Vagina (tissue), 2 donors: ENCODE results near the gene TFDP2.

Experiments
- CTCF ChIP-seq, 3 experiments: fragments of 450-650 bp in 2 of 3; fragments of 200-600 bp in 1 of 3; sonication (generic) in 1 of 3; IDR thresholded peaks; one replicate each; pipeline ENCODE4 v1.5.1; 2017 to 2019; ENCODE audit warnings: antibody characterized with exemption in 3 of 3, mild to moderate bottlenecking in 2 of 3, moderate library complexity in 2 of 3
- POLR2A ChIP-seq, 2 donors: fragments of 450-650 bp; IDR thresholded peaks; one replicate each; pipeline ENCODE4 v1.6.1; 2017; ENCODE audit warnings: antibody characterized with exemption in 2 of 2, mild to moderate bottlenecking in 2 of 2, moderate library complexity in 2 of 2
- POLR2AphosphoS5 ChIP-seq, 2 donors: sonication (generic); formaldehyde crosslinking; IDR thresholded peaks; one replicate each; pipeline ENCODE4 v1.9.0; 2017; ENCODE audit warnings: antibody characterized with exemption in 2 of 2, mild to moderate bottlenecking in 2 of 2, low read depth in 1 of 2; ENCODE audit not compliant: insufficient read depth in 1 of 2

- TF ChIP-seq CTCF (IDR thresholded peaks at IDR 0.05): no peak
- no peak for TF ChIP-seq POLR2A (IDR thresholded peaks at IDR 0.05)
- TF ChIP-seq POLR2AphosphoS5 (IDR thresholded peaks at IDR 0.05; ENCODE audit: insufficient read depth in 1 of 2, low read depth in 1 of 2): no peak
These were observed 96.1 kb downstream of the TFDP2 start for GRCh38 chr3:142053244-142053643.
